ENCODE data around the gene PRPF39.

DNA sequence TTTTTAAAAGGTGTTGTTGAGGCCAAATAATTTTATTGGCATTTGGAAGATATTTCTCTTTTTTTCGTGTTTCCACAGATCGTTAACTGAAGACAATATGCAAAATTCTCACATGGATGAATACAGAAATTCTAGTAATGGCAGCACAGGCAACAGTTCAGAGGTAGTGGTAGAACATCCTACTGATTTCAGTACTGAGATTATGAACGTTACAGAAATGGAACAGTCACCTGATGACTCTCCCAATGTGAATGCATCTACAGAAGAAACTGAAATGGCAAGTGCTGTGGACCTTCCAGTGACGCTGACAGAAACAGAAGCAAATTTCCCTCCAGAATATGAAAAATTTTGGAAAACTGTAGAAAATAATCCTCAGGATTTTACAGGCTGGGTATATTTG is 11.2 kb downstream of the PRPF39 start:
- no peak for TF ChIP-seq CTCF (IDR thresholded peaks at IDR 0.05)
- TF ChIP-seq POLR2A (IDR thresholded peaks at IDR 0.05) = no peak
